Fibroblast of lung (primary cell): ENCODE results near the gene PEX14. TPM values are rescaled to one million over a fixed set of nuclear protein-coding genes. Genes with fewer than 3 reads are reported as not detected.

ENCODE experiments used
- DNase-seq, 2 donors: peaks; one replicate each; pipeline versions ENCODE4 v3.0.0 to v3.0.0-alpha.2; 2010; ENCODE audit warnings: low read depth in 2 of 2
- H2AFZ ChIP-seq: 2 replicates; pipeline ENCODE4 v1.5.1; 2012; ENCODE audit warnings: low read length, control low read depth, inconsistent platforms
- H3K27ac ChIP-seq: 2 replicates; pipeline ENCODE4 v1.5.1; 2011; ENCODE audit warnings: low read length, control low read depth; ENCODE audit not compliant: insufficient read depth
- H3K27me3 ChIP-seq: 2 replicates; pipeline ENCODE4 v1.5.1; 2011; ENCODE audit warnings: mild to moderate bottlenecking, low read length; ENCODE audit not compliant: control insufficient read depth, insufficient read depth
- H3K36me3 ChIP-seq: 2 replicates; pipeline ENCODE4 v1.5.1; 2011; ENCODE audit warnings: low read length; ENCODE audit not compliant: control insufficient read depth, insufficient read depth
- H3K4me1 ChIP-seq: 2 replicates; pipeline ENCODE4 v1.5.1; 2011; ENCODE audit warnings: low read length; ENCODE audit not compliant: control insufficient read depth, insufficient read depth; ENCODE audit errors: extremely low read depth
- H3K4me2 ChIP-seq: 2 replicates; pipeline ENCODE4 v1.5.1; 2011; ENCODE audit warnings: low read length, control low read depth; ENCODE audit not compliant: insufficient read depth; ENCODE audit errors: extremely low read depth
- H3K4me3 ChIP-seq, 4 experiments: fragments of 200-600 bp in 1 of 4; sonication (generic) in 1 of 4; replicated peaks in 1 of 4; 2 replicates each; pipeline ENCODE4 v1.5.1; 2011 to 2016; ENCODE audit warnings: low read length in 4 of 4, low read depth in 3 of 4, mild to moderate bottlenecking in 3 of 4, control low read depth in 2 of 4, inconsistent platforms in 1 of 4, mixed read lengths in 1 of 4; ENCODE audit not compliant: insufficient read depth in 1 of 4; ENCODE audit errors: control extremely low read depth in 1 of 4
- H3K79me2 ChIP-seq: 2 replicates; pipeline ENCODE4 v1.5.1; 2012; ENCODE audit warnings: mild to moderate bottlenecking, low read length, inconsistent platforms; ENCODE audit not compliant: control insufficient read depth, insufficient read depth
- H3K9ac ChIP-seq: 2 replicates; pipeline ENCODE4 v1.5.1; 2011; ENCODE audit warnings: mild to moderate bottlenecking, low read length, control low read depth; ENCODE audit not compliant: insufficient read depth
- H3K9me3 ChIP-seq: 2 replicates; pipeline ENCODE4 v1.5.1; 2012; ENCODE audit warnings: low read depth, low read length; ENCODE audit not compliant: control insufficient read depth, insufficient read depth
- H4K20me1 ChIP-seq: 2 replicates; pipeline ENCODE4 v1.5.1; 2011; ENCODE audit warnings: low read length; ENCODE audit not compliant: control insufficient read depth, insufficient read depth; ENCODE audit errors: extremely low read depth
- CTCF ChIP-seq, 2 donors: IDR thresholded peaks in 1 of 2; conservative IDR thresholded peaks in 1 of 2; 1 replicate in 1 of 2; 2 replicates in 1 of 2; pipeline ENCODE4 v1.5.1; 2011 to 2012; ENCODE audit warnings: low read length in 2 of 2, control low read depth in 1 of 2, inconsistent platforms in 1 of 2, low read depth in 1 of 2, mild to moderate bottlenecking in 1 of 2
- EZH2 ChIP-seq: IDR thresholded peaks from 2 replicates; pipeline ENCODE4 v1.5.1; 2012; ENCODE audit warnings: low read length, control low read depth, mild to moderate bottlenecking; ENCODE audit errors: missing control alignments
- polyA plus RNA-seq, 2 donors: library from polyadenylated mRNA; depleted of rRNA in 1 of 2; stranded (reverse) in 1 of 2; unstranded in 1 of 2; fragments of >200 nt; gene quantifications; 2 replicates each; pipeline ENCODE4 v1.2.1, GENCODE V29; 2011 to 2012; ENCODE audit warnings: missing spikeins in 1 of 2
- total RNA-seq: library from RNA; depleted of rRNA; stranded (reverse); fragments of >200 nt; gene quantifications from 2 replicates; pipeline ENCODE4 v1.2.1, GENCODE V29; 2014

PEX14 gene
- total and polyA plus RNA-seq, 2 donors (not counting 1 experiment from before 2014, with no cell fraction given): 10.3 to 11.4 TPM

- DNase-seq: no peak
- Histone ChIP-seq H3K4me1 (no peaks in the 10 kb centered on the region), H3K27ac (no peak overlapping the region), H3K4me3 (no peak overlapping the region), H3K9me3 (no peaks in the 10 kb centered on the region), H3K27me3 (no peaks in the 10 kb centered on the region), H4K20me1 (no peaks in the 10 kb centered on the region), H3K36me3 (no peaks in the 10 kb centered on the region), H3K4me2 (no peak overlapping the region), H2AFZ (no peak overlapping the region), H3K9ac (no peak overlapping the region), H3K79me2 (no peaks in the 10 kb centered on the region)
- TF ChIP-seq EZH2 (no peak), CTCF (conservative IDR thresholded peaks at IDR 0.05 in 1 of 2, IDR thresholded peaks at IDR 0.05 in 1 of 2; ENCODE audit: low read depth in 1 of 2, low read length in 2 of 2) (no peak)
Observed at GRCh38 chr1:10617931-10618885, 143.5 kb downstream of the PEX14 start.

GRCh38 chr1:10620776-10621175 lies 146.0 kb downstream of the PEX14 start:
- no peak for TF ChIP-seq EZH2
- no peak for TF ChIP-seq CTCF (conservative IDR thresholded peaks at IDR 0.05 in 1 of 2, IDR thresholded peaks at IDR 0.05 in 1 of 2; ENCODE audit: low read depth in 1 of 2, low read length in 2 of 2)
- Histone ChIP-seq H3K4me3 (no peak overlapping the region), H2AFZ (no peak overlapping the region), H3K36me3 (no peaks in the 10 kb centered on the region), H3K27me3 (no peaks in the 10 kb centered on the region), H3K27ac (no peak overlapping the region), H3K4me1 (no peaks in the 10 kb centered on the region), H3K79me2 (no peaks in the 10 kb centered on the region), H3K4me2 (no peak overlapping the region), H3K9me3 (no peaks in the 10 kb centered on the region), H4K20me1 (no peaks in the 10 kb centered on the region), H3K9ac (no peak overlapping the region)
- no peak for DNase-seq

- no peaks in the 10 kb centered on the region for H3K4me1 ChIP-seq
- H3K9ac ChIP-seq: no peak overlapping the region
- TF ChIP-seq CTCF (conservative IDR thresholded peaks at IDR 0.05 in 1 of 2, IDR thresholded peaks at IDR 0.05 in 1 of 2; ENCODE audit: low read depth in 1 of 2, low read length in 2 of 2): no peak
- TF ChIP-seq EZH2: no peak
- no peaks in the 10 kb centered on the region for H3K9me3 ChIP-seq
- H3K36me3 ChIP-seq: peaks cover 1% of the 10 kb centered on the region
- H3K4me2 ChIP-seq: no peak overlapping the region
- H3K27me3 ChIP-seq: no peaks in the 10 kb centered on the region
- H3K4me3 ChIP-seq: no peak overlapping the region
- no peak overlapping the region for H3K27ac ChIP-seq
- no peak for DNase-seq
- no peaks in the 10 kb centered on the region for H4K20me1 ChIP-seq
- H3K79me2 ChIP-seq: no peaks in the 10 kb centered on the region
- H2AFZ ChIP-seq: no peak overlapping the region
Observed at GRCh38 chr1:10621906-10622305, 147.2 kb downstream of the PEX14 start.
